ENCODE measurements around the gene TNIK. TPM values are rescaled to one million over a fixed set of nuclear protein-coding genes. Genes with fewer than 3 reads are reported as not detected.

The TNIK gene
- total and polyA plus RNA-seq, 2 of the 4 experiments (the other 2 are of a cell fraction): 3.4 to 6.3 TPM

DNA sequence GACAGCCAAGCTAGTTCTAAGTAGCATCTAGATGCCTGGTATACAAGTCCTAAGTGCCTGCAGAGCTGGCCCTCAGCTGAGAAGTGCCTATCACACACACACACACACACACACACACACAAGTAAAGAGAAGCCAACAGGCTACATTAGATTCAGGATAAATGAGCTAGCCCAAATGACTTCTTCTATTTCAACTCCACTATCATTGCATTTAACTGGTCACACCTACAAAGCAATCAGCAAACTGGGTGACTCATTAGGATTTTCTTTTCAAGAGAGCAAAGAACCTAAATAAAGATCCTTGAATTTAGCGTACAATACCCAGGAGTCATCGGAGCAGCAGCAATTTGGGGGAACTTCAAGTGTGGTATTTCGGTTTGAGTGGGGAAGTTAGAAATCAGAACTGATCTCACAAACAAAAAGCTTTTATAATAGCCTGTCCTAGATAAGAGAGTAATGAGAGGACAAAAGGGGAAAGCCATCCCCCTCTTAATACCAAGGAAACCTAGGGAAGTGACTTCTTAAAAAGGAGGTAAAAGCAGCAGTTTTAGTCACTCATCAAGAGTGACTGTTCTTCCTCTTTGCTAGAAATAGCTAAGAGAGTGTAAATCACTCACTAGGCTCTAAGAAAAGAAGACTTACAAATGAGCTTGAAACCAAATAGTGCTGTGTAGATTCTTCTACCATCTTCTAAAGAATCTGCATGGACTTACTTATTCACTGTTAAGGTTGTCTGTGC is 112.7 kb downstream of the TNIK start:
- Histone ChIP-seq H3K79me1 (ENCODE audit: low read depth in 1 of 2, low read length in 2 of 2) (no peaks in the 10 kb centered on the region), H3K36me3 (ENCODE audit: control insufficient read depth, insufficient read depth, low read length) (no peaks in the 10 kb centered on the region), H3K4me1 (ENCODE audit: control insufficient read depth, insufficient read depth, low read length) (peaks cover 3% of the 10 kb centered on the region), H3K4me2 (ENCODE audit: low read depth, low read length) (no peak overlapping the region), H3K27ac (ENCODE audit: insufficient read depth, low read length) (no peak overlapping the region), H3K4ac (ENCODE audit: low read depth, low read length) (no peak overlapping the region), H2AFZ (replicated peaks; ENCODE audit: low read length, poor library complexity) (no peak overlapping the region), H3K9me3 (ENCODE audit: control insufficient read depth, insufficient read depth, low read length) (no peaks in the 10 kb centered on the region), H2BK20ac (ENCODE audit: low read depth, low read length) (no peak overlapping the region), H2BK5ac (ENCODE audit: low read depth, low read length, poor library complexity, severe bottlenecking) (no peak overlapping the region), H3K9me1 (ENCODE audit: insufficient read depth, low read length) (0 out of 2 replicates have a peak, but pooled peaks cover 3% of the 10 kb centered on the region), H3K27me3 (ENCODE audit: control insufficient read depth, insufficient read depth, low read length) (no peaks in the 10 kb centered on the region), H4K8ac (ENCODE audit: low read depth in 2 of 2, low read length in 2 of 2) (no peak overlapping the region), H2AK5ac (ENCODE audit: low read depth, low read length) (no peak overlapping the region), H3K56ac (ENCODE audit: extremely low read depth, insufficient read depth, low read length) (no peak overlapping the region), H3K9ac (ENCODE audit: low read depth, low read length) (no peak overlapping the region), H4K91ac (ENCODE audit: insufficient read depth, low read depth, low read length) (no peak overlapping the region), H3K18ac (ENCODE audit: low read depth, low read length) (no peak overlapping the region), H4K20me1 (ENCODE audit: insufficient read depth, low read length) (no peaks in the 10 kb centered on the region), H4K5ac (ENCODE audit: low read depth, low read length) (no peak overlapping the region), H2AK9ac (replicated peaks; ENCODE audit: low read depth, low read length, poor library complexity) (no peak overlapping the region), H3K23ac (ENCODE audit: low read depth, low read length) (no peak overlapping the region), H3K4me3 (ENCODE audit: insufficient read depth, low read depth, low read length) (no peak overlapping the region), H2BK15ac (ENCODE audit: low read depth, low read length) (no peak overlapping the region), H3K14ac (replicated peaks; ENCODE audit: low read depth, low read length) (no peak overlapping the region), H2BK120ac (ENCODE audit: low read depth, low read length) (no peak overlapping the region)
- ChIA-PET POLR2A (ENCODE audit: unreplicated experiment) (no interaction called here), CTCF (interaction anchor here (0.7 kb wide), 1 partner anchor 238 kb away, joined by 6 read pairs; no protein-coding TSS in a partner anchor)
- dilution Hi-C loops (cut with HindIII; ENCODE audit: low sequenced_read_pairs, unreplicated experiment): no loop called here
- ATAC-seq (ENCODE audit: low read depth) (no peak), DNase-seq (no peak)
- in situ Hi-C loops (cut with MboI; ENCODE audit: low sequenced_read_pairs): no loop called here
- no CpG with 5 or more reads among the region's 3 CpGs for WGBS, 2 experiments (ENCODE audit: extremely low coverage in 2 of 2, insufficient read length in 1 of 2)
- TF ChIP-seq RFX5 (IDR thresholded peaks at IDR 0.05; ENCODE audit: low read depth, low read length) (no peak), CEBPB (IDR thresholded peaks at IDR 0.05; ENCODE audit: low read depth, low read length) (no peak), CHD1 (IDR thresholded peaks at IDR 0.05; ENCODE audit: low read depth, low read length) (no peak), POLR2A (IDR thresholded peaks at IDR 0.05; ENCODE audit: low read depth, low read length) (no peak), BHLHE40 (IDR thresholded peaks at IDR 0.05; ENCODE audit: low read depth, low read length) (no peak), SMC3 (IDR thresholded peaks at IDR 0.05; ENCODE audit: low read depth, low read length) (no peak), NFE2L2 (IDR thresholded peaks at IDR 0.05; ENCODE audit: low read depth, low read length) (no peak), MAFK (IDR thresholded peaks at IDR 0.05; ENCODE audit: low read depth, low read length) (no peak), FOS (IDR thresholded peaks at IDR 0.05; ENCODE audit: low read depth, low read length) (no peak), RCOR1 (IDR thresholded peaks at IDR 0.05; ENCODE audit: insufficient replicate concordance, low read length) (no peak), RAD21 (IDR thresholded peaks at IDR 0.05; ENCODE audit: low read length) (no peak), MXI1 (IDR thresholded peaks at IDR 0.05; ENCODE audit: borderline replicate concordance, low read depth, low read length) (no peak), MAZ (IDR thresholded peaks at IDR 0.05; ENCODE audit: borderline replicate concordance, low read depth, low read length) (no peak)
- TF ChIP-seq, protein P1, sequence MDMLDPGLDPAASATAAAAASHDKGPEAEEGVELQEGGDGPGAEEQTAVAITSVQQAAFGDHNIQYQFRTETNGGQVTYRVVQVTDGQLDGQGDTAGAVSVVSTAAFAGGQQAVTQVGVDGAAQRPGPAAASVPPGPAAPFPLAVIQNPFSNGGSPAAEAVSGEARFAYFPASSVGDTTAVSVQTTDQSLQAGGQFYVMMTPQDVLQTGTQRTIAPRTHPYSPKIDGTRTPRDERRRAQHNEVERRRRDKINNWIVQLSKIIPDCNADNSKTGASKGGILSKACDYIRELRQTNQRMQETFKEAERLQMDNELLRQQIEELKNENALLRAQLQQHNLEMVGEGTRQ (IDR thresholded peaks at IDR 0.05; ENCODE audit: low read depth, low read length): no peak
- TF ChIP-seq, protein P2, sequence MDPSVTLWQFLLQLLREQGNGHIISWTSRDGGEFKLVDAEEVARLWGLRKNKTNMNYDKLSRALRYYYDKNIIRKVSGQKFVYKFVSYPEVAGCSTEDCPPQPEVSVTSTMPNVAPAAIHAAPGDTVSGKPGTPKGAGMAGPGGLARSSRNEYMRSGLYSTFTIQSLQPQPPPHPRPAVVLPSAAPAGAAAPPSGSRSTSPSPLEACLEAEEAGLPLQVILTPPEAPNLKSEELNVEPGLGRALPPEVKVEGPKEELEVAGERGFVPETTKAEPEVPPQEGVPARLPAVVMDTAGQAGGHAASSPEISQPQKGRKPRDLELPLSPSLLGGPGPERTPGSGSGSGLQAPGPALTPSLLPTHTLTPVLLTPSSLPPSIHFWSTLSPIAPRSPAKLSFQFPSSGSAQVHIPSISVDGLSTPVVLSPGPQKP (IDR thresholded peaks at IDR 0.05; ENCODE audit: borderline replicate concordance, low read depth, low read length): no peak
- TF ChIP-seq, protein P3, sequence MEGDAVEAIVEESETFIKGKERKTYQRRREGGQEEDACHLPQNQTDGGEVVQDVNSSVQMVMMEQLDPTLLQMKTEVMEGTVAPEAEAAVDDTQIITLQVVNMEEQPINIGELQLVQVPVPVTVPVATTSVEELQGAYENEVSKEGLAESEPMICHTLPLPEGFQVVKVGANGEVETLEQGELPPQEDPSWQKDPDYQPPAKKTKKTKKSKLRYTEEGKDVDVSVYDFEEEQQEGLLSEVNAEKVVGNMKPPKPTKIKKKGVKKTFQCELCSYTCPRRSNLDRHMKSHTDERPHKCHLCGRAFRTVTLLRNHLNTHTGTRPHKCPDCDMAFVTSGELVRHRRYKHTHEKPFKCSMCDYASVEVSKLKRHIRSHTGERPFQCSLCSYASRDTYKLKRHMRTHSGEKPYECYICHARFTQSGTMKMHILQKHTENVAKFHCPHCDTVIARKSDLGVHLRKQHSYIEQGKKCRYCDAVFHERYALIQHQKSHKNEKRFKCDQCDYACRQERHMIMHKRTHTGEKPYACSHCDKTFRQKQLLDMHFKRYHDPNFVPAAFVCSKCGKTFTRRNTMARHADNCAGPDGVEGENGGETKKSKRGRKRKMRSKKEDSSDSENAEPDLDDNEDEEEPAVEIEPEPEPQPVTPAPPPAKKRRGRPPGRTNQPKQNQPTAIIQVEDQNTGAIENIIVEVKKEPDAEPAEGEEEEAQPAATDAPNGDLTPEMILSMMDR (conservative IDR thresholded peaks at IDR 0.05; ENCODE audit: low read depth, low read length): no peak
- intact Hi-C loops (cut with micrococcal nuclease): no loop called here
- BruUV-seq (replicated peaks): no TSS peak

Data from IMR-90 (cell line).